SK-N-SH treated with all-trans-retinoic acid at 6 μM for 48 hours (cell line): Measurements from ENCODE around the gene SMO.

ENCODE experiments used
- ATAC-seq: fragments of 200-7000 bp; cut with Tn5 transposase; 3 replicates; pipeline ENCODE4 v1.9.1; 2020; ENCODE audit warnings: mild to moderate bottlenecking, moderate library complexity
- ARNTL ChIP-seq: fragments of 450-650 bp; formaldehyde crosslinking; IDR thresholded peaks from 2 replicates; pipeline ENCODE4 v1.5.0; 2020; ENCODE audit warnings: low read depth, mild to moderate bottlenecking, moderate library complexity, borderline replicate concordance
- BACH2 ChIP-seq: fragments of 250-450 bp; sonication (Bioruptor Pico); IDR thresholded peaks from 2 replicates; pipeline ENCODE4 v1.9.0; 2021; ENCODE audit warnings: mild to moderate bottlenecking, borderline replicate concordance
- CREB5 ChIP-seq: fragments of 250-450 bp; sonication (Bioruptor Pico); IDR thresholded peaks from 2 replicates; pipeline ENCODE4 v1.5.1; 2020; ENCODE audit warnings: low read depth, mild to moderate bottlenecking, moderate library complexity
- CSRNP3 ChIP-seq: fragments of 250-450 bp; sonication (Bioruptor Pico); IDR thresholded peaks from 2 replicates; pipeline ENCODE4 v1.5.1; 2021; ENCODE audit warnings: mild to moderate bottlenecking, moderate library complexity
- ESRRG ChIP-seq: fragments of 250-450 bp; sonication (Bioruptor Pico); IDR thresholded peaks from 2 replicates; pipeline ENCODE4 v1.6.1; 2021; ENCODE audit warnings: mild to moderate bottlenecking
- GLIS3 ChIP-seq: fragments of 250-450 bp; sonication (Bioruptor Pico); IDR thresholded peaks from 2 replicates; pipeline ENCODE4 v1.5.0; 2020; ENCODE audit warnings: mild to moderate bottlenecking, moderate library complexity
- ISL1 ChIP-seq: fragments of 250-450 bp; sonication (Bioruptor Pico); IDR thresholded peaks from 2 replicates; pipeline ENCODE4 v2.1.2; 2022; ENCODE audit warnings: mild to moderate bottlenecking, moderate library complexity
- OSR1 ChIP-seq: fragments of 250-450 bp; sonication (Bioruptor Pico); IDR thresholded peaks from 2 replicates; pipeline ENCODE4 v1.8.0; 2022; ENCODE audit warnings: moderate library complexity, mild to moderate bottlenecking, inconsistent platforms
- PATZ1 ChIP-seq: fragments of 250-450 bp; sonication (Bioruptor Pico); IDR thresholded peaks from 2 replicates; pipeline ENCODE4 v1.8.0; 2020; ENCODE audit warnings: mild to moderate bottlenecking, moderate library complexity, borderline replicate concordance
- POU6F1 ChIP-seq: fragments of 250-450 bp; sonication (Bioruptor Pico); IDR thresholded peaks from 2 replicates; pipeline ENCODE4 v1.8.0; 2021; ENCODE audit warnings: low read depth, mild to moderate bottlenecking, moderate library complexity, borderline replicate concordance
- PPARA ChIP-seq: fragments of 250-450 bp; sonication (Bioruptor Pico); IDR thresholded peaks from 2 replicates; pipeline ENCODE4 v1.5.0; 2020; ENCODE audit warnings: mild to moderate bottlenecking, borderline replicate concordance
- RARB ChIP-seq: fragments of 250-450 bp; sonication (Bioruptor Pico); IDR thresholded peaks from 2 replicates; pipeline ENCODE4 v1.8.0; 2021; ENCODE audit warnings: mild to moderate bottlenecking, moderate library complexity
- TOX ChIP-seq: fragments of 250-450 bp; sonication (Bioruptor Pico); IDR thresholded peaks from 2 replicates; pipeline ENCODE4 v1.8.0; 2021; ENCODE audit warnings: mild to moderate bottlenecking, moderate library complexity, borderline replicate concordance
- TSHZ2 ChIP-seq: fragments of 250-450 bp; sonication (Bioruptor Pico); IDR thresholded peaks from 2 replicates; pipeline ENCODE4 v1.5.0; 2020; ENCODE audit warnings: mild to moderate bottlenecking, moderate library complexity
- ZC3H10 ChIP-seq: fragments of 250-450 bp; sonication (Bioruptor Pico); IDR thresholded peaks from 2 replicates; pipeline ENCODE4 v1.5.1; 2021; ENCODE audit warnings: mild to moderate bottlenecking, moderate library complexity
- ZFP3 ChIP-seq: fragments of 250-450 bp; sonication (Bioruptor Pico); IDR thresholded peaks from 2 replicates; pipeline ENCODE4 v1.5.0; 2020; ENCODE audit warnings: mild to moderate bottlenecking, moderate library complexity
- ZFP30 ChIP-seq: fragments of 450-650 bp; formaldehyde crosslinking; IDR thresholded peaks from 2 replicates; pipeline ENCODE4 v1.5.0; 2022; ENCODE audit warnings: mild to moderate bottlenecking, moderate library complexity
- ZNF565 ChIP-seq: fragments of 450-650 bp; formaldehyde crosslinking; conservative IDR thresholded peaks from 2 replicates; pipeline ENCODE4 v1.5.0; 2020; ENCODE audit warnings: low read depth, mild to moderate bottlenecking, moderate library complexity
- ZNF70 ChIP-seq: fragments of 450-650 bp; formaldehyde crosslinking; IDR thresholded peaks from 2 replicates; pipeline ENCODE4 v1.5.0; 2020; ENCODE audit warnings: mild to moderate bottlenecking, moderate library complexity
- ZNF8 ChIP-seq: fragments of 450-650 bp; formaldehyde crosslinking; IDR thresholded peaks from 2 replicates; pipeline ENCODE4 v1.5.0; 2020; ENCODE audit warnings: mild to moderate bottlenecking, moderate library complexity

Gene SMO

GRCh38 chr7:129210989-129211312, 22.5 kb downstream of the SMO start:
- TF ChIP-seq ZFP3 (CRISPR knock-in tag) (no peak), ZFP30 (CRISPR knock-in tag) (no peak), PPARA (CRISPR knock-in tag) (no peak), RARB (CRISPR knock-in tag) (no peak), GLIS3 (CRISPR knock-in tag) (no peak), TSHZ2 (CRISPR knock-in tag) (no peak), ARNTL (CRISPR knock-in tag) (no peak), CREB5 (CRISPR knock-in tag) (no peak), ZNF565 (CRISPR knock-in tag) (no peak), ZNF70 (CRISPR knock-in tag) (no peak), ISL1 (CRISPR knock-in tag) (no peak), BACH2 (CRISPR knock-in tag) (no peak), ESRRG (no peak)
- no peak; the same call in 2 of the 3 replicates for ATAC-seq

- no peak for ATAC-seq
- TF ChIP-seq ZNF70 (CRISPR knock-in tag) (no peak), ZFP30 (CRISPR knock-in tag) (no peak), OSR1 (no peak), RARB (CRISPR knock-in tag) (no peak), ESRRG (no peak), ZNF565 (CRISPR knock-in tag) (no peak), ZNF8 (CRISPR knock-in tag) (no peak), TSHZ2 (CRISPR knock-in tag) (no peak), PPARA (CRISPR knock-in tag) (no peak), ARNTL (CRISPR knock-in tag) (no peak), ZC3H10 (no peak)
Measured at GRCh38 chr7:129212126-129212525, 23.7 kb downstream of the SMO start.

- ATAC-seq, result no peak
- TF ChIP-seq ZFP30 (CRISPR knock-in tag) (no peak), TSHZ2 (CRISPR knock-in tag) (no peak), ESRRG (no peak), CSRNP3 (no peak), CREB5 (CRISPR knock-in tag) (no peak), ZNF8 (CRISPR knock-in tag) (no peak), TOX (CRISPR knock-in tag) (no peak), POU6F1 (CRISPR knock-in tag) (no peak), ARNTL (CRISPR knock-in tag) (no peak), PATZ1 (CRISPR knock-in tag) (no peak), BACH2 (CRISPR knock-in tag) (no peak), ZFP3 (CRISPR knock-in tag) (no peak), ZNF565 (CRISPR knock-in tag) (no peak)
Measured at GRCh38 chr7:129212596-129212995, 24.2 kb downstream of the SMO start.
